Lower leg skin (tissue), 4 donors: Measurements from ENCODE around the gene SLC39A13. TPM values are rescaled to one million over a fixed set of nuclear protein-coding genes. Genes with fewer than 3 reads are reported as not detected.

ENCODE experiments used
- DNase-seq, 2 donors: peaks; one replicate each; pipeline ENCODE4 v3.0.0-alpha.2; 2019; ENCODE audit warnings: low spot score in 2 of 2
- H3K4me3 ChIP-seq: fragments of 200-600 bp; sonication (generic); 2 replicates; pipeline ENCODE4 v1.5.1; 2017; ENCODE audit warnings: mild to moderate bottlenecking, low read depth; ENCODE audit not compliant: poor library complexity, severe bottlenecking
- POLR2A ChIP-seq, 2 donors: fragments of 450-650 bp; IDR thresholded peaks; one replicate each; pipeline ENCODE4 v1.6.1; 2016 to 2017; ENCODE audit warnings: antibody characterized with exemption in 2 of 2, mild to moderate bottlenecking in 1 of 2, moderate library complexity in 1 of 2
- WGBS, 2 donors: methylation state at CpG; one replicate each; pipeline ENCODE4 v1.1.5; 2018; 5-methylcytosine and 5-hydroxymethylcytosine counted together
- intact Hi-C: fragments of 100-400 bp; cut with DNase I; formaldehyde crosslinking; loops from one replicate; pipeline ENCODE4 v1.15.0; 2023; ENCODE audit warnings: low total_unique reads
- total RNA-seq, 4 donors: library from RNA; depleted of rRNA; stranded (reverse); fragments of >200 nt; gene quantifications; one replicate each; pipeline ENCODE4 v1.1.0, GENCODE V29; 2016
- TF ChIP-seq, protein P1 (sequence below), 3 donors: fragments of 450-650 bp; IDR thresholded peaks; one replicate each; pipeline ENCODE4 v1.5.1; 2016; ENCODE audit warnings: antibody characterized with exemption in 3 of 3, mild to moderate bottlenecking in 3 of 3, moderate library complexity in 2 of 3

SLC39A13 gene
- total RNA-seq, 4 donors from 2014 or later, result 22.9 to 59.2 (median 46.4) TPM

DNA sequence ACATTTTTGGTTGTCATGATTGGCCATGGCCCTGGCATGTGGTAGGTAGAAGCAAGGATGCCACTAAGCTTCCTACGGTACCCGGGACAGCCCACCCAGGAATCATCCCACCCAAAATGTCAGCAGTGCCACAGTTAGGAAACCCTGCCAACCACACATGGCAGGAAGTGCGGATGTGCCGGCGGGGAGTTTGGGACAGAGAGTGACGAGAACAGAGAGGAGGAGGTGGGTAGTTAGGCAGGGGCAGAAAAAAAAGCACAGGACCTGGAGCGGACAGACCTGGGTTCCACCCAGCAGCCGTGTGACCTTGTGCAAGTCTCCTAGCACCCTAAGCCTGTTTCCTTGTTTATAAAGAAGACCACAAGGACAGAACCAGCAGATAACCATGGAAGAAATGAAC, 33.4 kb upstream of the SLC39A13 start:
- TF ChIP-seq, protein P1, sequence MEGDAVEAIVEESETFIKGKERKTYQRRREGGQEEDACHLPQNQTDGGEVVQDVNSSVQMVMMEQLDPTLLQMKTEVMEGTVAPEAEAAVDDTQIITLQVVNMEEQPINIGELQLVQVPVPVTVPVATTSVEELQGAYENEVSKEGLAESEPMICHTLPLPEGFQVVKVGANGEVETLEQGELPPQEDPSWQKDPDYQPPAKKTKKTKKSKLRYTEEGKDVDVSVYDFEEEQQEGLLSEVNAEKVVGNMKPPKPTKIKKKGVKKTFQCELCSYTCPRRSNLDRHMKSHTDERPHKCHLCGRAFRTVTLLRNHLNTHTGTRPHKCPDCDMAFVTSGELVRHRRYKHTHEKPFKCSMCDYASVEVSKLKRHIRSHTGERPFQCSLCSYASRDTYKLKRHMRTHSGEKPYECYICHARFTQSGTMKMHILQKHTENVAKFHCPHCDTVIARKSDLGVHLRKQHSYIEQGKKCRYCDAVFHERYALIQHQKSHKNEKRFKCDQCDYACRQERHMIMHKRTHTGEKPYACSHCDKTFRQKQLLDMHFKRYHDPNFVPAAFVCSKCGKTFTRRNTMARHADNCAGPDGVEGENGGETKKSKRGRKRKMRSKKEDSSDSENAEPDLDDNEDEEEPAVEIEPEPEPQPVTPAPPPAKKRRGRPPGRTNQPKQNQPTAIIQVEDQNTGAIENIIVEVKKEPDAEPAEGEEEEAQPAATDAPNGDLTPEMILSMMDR (IDR thresholded peaks at IDR 0.05), result no peak
- TF ChIP-seq POLR2A (IDR thresholded peaks at IDR 0.05), result no peak
- no peak overlapping the region for H3K4me3 ChIP-seq
- 76 to 83% methylated on average over 8 of the region's 8 CpGs for WGBS, 2 donors

DNA sequence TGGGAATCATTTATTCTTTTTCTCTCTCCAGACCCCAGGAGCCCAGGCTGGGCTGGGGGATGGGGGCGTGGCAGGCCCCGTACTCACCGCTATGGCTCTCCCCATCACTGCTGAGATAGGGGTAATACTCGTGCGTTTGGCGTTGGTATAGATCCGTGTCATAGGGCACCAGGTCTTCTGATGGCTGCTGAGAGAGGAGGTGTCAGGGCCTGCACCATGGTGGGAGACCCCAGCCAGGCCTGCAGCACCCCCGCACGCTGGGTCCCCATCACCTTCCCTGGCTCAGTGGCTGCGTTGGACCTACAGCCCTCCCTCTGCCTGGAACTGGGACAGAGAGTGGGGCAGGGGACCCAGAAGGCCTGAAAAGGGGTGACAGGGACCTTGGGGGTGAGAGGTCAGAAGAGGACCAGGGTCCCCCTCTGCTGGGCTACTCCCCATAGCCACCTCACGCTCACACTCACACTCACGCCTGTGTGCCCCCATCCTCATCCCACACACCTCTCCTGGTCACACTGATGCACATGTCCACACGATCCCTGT, 32.8 kb upstream of the SLC39A13 start:
- intact Hi-C loops, result no loop called here
- no peak overlapping the region for H3K4me3 ChIP-seq

More for the DNA sequence above, 33.4 kb upstream of the SLC39A13 start:
- DNase-seq, result no peak
- intact Hi-C loops, result no loop called here

DNA sequence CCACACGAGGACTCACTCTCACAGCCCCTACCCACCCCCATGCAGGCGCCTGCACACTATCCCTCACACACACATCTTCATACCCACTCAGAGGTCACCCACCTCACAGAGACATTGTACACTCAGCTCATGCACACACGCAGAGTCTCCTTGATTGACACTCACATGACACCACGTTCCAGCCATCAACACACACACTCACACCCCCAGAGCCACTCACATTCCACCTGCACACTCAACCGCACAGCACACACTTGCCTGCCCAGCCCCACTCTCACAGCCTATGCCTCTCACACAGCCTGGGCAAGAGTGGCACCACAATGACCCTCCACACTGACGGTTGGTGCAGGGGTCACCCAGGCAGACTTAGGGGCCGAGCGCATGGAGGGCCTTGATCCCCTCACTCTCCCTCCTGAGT, 32.3 kb upstream of the SLC39A13 start:
- 75 to 79% methylated on average over 8 of the region's 8 CpGs for WGBS, 2 donors
- no peak for DNase-seq
- H3K4me3 ChIP-seq, result no peak overlapping the region
- intact Hi-C loops, result no loop called here
- TF ChIP-seq, protein P1 (IDR thresholded peaks at IDR 0.05), result no peak
- TF ChIP-seq POLR2A (IDR thresholded peaks at IDR 0.05), result no peak

More for the DNA sequence above, 32.8 kb upstream of the SLC39A13 start:
- no peak for DNase-seq
- 84 to 91% methylated on average over 13 of the region's 13 CpGs for WGBS, 2 donors
- no peak for TF ChIP-seq POLR2A (IDR thresholded peaks at IDR 0.05)
- TF ChIP-seq, protein P1 (IDR thresholded peaks at IDR 0.05), result no peak

DNA sequence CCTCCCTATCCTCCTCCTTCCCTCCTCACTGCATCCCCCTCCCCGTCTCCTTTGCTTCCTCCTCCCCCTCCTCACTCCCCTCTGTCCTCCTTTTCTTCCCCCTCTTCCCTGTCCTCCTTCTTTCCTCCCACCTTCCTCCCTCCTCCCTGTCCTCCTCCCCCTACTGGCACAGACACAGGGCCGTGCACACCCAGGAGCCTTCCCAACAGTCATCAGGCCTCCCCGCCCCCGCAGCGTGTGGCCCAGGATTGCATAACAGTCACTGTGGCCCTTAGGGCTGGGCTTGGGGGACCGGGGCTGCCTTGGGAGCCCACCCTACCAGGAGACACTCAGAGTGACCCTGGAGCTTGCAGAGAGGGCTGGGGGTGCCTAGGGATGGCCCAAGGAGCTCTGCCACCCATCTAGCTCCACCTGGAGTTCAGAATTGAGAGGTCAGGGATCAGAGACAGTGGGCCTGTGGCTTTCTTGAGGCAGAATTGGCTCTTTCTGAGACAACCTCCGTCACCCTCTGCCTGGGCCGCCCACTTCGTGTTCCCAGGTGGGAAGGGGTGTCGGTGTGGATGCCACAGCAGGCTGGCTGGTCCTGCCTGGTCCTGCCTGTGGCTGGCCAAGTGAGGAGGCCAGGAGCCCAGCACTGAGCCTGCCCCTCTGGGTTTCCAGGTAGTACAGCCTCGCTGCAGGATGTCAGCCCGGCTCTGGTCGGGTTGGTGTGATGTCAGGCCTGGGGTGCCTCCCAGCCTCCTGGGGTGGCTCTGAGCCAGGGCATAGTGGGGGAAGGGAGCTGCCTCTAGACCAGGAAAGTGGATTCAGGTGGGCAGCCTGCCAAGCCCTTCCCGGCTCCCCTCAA, 31.6 kb upstream of the SLC39A13 start:
- no peak overlapping the region for H3K4me3 ChIP-seq
- intact Hi-C loops, result no loop called here
- DNase-seq, result peak in 1 of 2 donors; percentile 24
- TF ChIP-seq POLR2A (IDR thresholded peaks at IDR 0.05), result no peak
- TF ChIP-seq, protein P1 (IDR thresholded peaks at IDR 0.05), result no peak
- 43 to 44% methylated on average over 14 of the region's 14 CpGs for WGBS, 2 donors

DNA sequence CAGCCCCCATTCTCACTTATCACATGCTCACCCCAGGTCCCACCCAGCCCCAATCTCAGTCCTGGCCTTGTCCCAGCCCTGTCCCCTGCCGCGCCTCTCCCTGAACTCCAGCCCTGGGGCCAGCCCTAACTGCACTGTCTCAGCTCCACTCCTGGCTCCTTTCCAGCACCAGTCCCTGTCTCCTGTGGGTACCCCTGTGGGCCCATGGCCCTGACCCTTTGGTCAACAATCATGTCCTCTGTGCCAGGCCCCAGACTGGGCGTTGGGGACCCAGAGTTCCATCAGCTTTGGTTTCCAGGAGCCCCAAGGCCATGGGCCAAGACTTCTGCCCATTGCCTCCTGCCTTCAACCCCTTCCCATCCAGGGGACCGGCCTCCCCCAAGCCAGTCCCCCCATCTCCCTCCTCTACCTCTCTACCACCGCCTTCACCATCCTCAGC, 30.8 kb upstream of the SLC39A13 start:
- DNase-seq, result peak in 1 of 2 donors; percentile 16
- intact Hi-C loops, result no loop called here
- H3K4me3 ChIP-seq, result peak overlapping the region; percentile 10
- WGBS, 2 donors, result 59 to 84% methylated on average over 5 of the region's 5 CpGs
- TF ChIP-seq POLR2A (IDR thresholded peaks at IDR 0.05), result no peak
- TF ChIP-seq, protein P1 (IDR thresholded peaks at IDR 0.05), result no peak
